Ascending aorta (tissue), 2 donors: ENCODE results near the gene FCRL3. TPM values are rescaled to one million over a fixed set of nuclear protein-coding genes. Genes with fewer than 3 reads are reported as not detected.

ENCODE experiments used
- DNase-seq, 2 donors: peaks; one replicate each; pipeline ENCODE4 v3.0.0-alpha.2; 2019; ENCODE audit warnings: low spot score in 2 of 2
- H3K27ac ChIP-seq, 2 donors: fragments of 200-600 bp; sonication (generic); one replicate each; pipeline ENCODE4 v1.5.1; 2016 to 2017; ENCODE audit warnings: mild to moderate bottlenecking in 1 of 2
- H3K27me3 ChIP-seq: fragments of 200-600 bp; sonication (generic); one replicate; pipeline ENCODE4 v1.5.1; 2017
- H3K36me3 ChIP-seq, 2 donors: fragments of 200-600 bp; sonication (generic); one replicate each; pipeline ENCODE4 v1.5.1; 2016
- H3K4me1 ChIP-seq, 2 donors: fragments of 200-600 bp; sonication (generic); one replicate each; pipeline ENCODE4 v1.5.1; 2016 to 2017; ENCODE audit warnings: mild to moderate bottlenecking in 1 of 2
- H3K4me3 ChIP-seq, 2 donors: fragments of 200-600 bp; sonication (generic); one replicate each; pipeline ENCODE4 v1.5.1; 2016 to 2017; ENCODE audit warnings: mild to moderate bottlenecking in 1 of 2
- H3K9me3 ChIP-seq, 2 donors: fragments of 200-600 bp; sonication (generic); one replicate each; pipeline ENCODE4 v1.5.1; 2016
- CTCF ChIP-seq, 3 experiments: fragments of 200-600 bp in 2 of 3; fragments of 450-650 bp in 1 of 3; sonication (generic) in 2 of 3; IDR thresholded peaks; one replicate each; pipeline ENCODE4 v1.5.1; 2016 to 2019; ENCODE audit warnings: antibody characterized with exemption in 3 of 3, mild to moderate bottlenecking in 1 of 3, moderate library complexity in 1 of 3
- intact Hi-C: fragments of 100-400 bp; cut with DNase I; formaldehyde crosslinking; loops from one replicate; pipeline ENCODE4 v1.15.1; 2023
- total RNA-seq: library from RNA; depleted of rRNA; stranded (reverse); fragments of >200 nt; gene quantifications from one replicate; pipeline ENCODE4 v1.1.0, GENCODE V29; 2016

Gene FCRL3
- total RNA-seq, 1 donor from 2014 or later: not detected

GRCh38 chr1:157652859-157653493 lies 47.6 kb downstream of the FCRL3 start:
- no peak for TF ChIP-seq CTCF (IDR thresholded peaks at IDR 0.05)
- DNase-seq: no peak

GRCh38 chr1:157648317-157648716 lies 52.3 kb downstream of the FCRL3 start:
- Histone ChIP-seq H3K4me3 (no peak overlapping the region), H3K4me1 (no peaks in the 10 kb centered on the region), H3K27me3 (no peaks in the 10 kb centered on the region), H3K27ac (no peak overlapping the region), H3K36me3 (no peaks in the 10 kb centered on the region), H3K9me3 (no peaks in the 10 kb centered on the region)
- intact Hi-C loops: no loop called here
- no peak for DNase-seq
- TF ChIP-seq CTCF (IDR thresholded peaks at IDR 0.05): no peak

More at GRCh38 chr1:157652859-157653493, 47.6 kb downstream of the FCRL3 start:
- intact Hi-C loops: no loop called here
- Histone ChIP-seq H3K4me1 (no peaks in the 10 kb centered on the region), H3K36me3 (no peaks in the 10 kb centered on the region), H3K9me3 (no peaks in the 10 kb centered on the region), H3K4me3 (no peak overlapping the region), H3K27ac (no peak overlapping the region), H3K27me3 (no peaks in the 10 kb centered on the region)

GRCh38 chr1:157646144-157646543 lies 54.4 kb downstream of the FCRL3 start:
- intact Hi-C loops: no loop called here
- no peak for TF ChIP-seq CTCF (IDR thresholded peaks at IDR 0.05)
- Histone ChIP-seq H3K27ac (no peak overlapping the region), H3K27me3 (no peaks in the 10 kb centered on the region), H3K36me3 (no peaks in the 10 kb centered on the region), H3K4me3 (no peak overlapping the region), H3K9me3 (no peaks in the 10 kb centered on the region), H3K4me1 (no peaks in the 10 kb centered on the region)
- no peak for DNase-seq

GRCh38 chr1:157641177-157641576 lies 59.4 kb downstream of the FCRL3 start:
- no peaks in the 10 kb centered on the region for H3K27me3 ChIP-seq
- no peak overlapping the region for H3K27ac ChIP-seq
- H3K4me1 ChIP-seq: no peaks in the 10 kb centered on the region
- intact Hi-C loops: no loop called here
- no peak overlapping the region for H3K4me3 ChIP-seq
- H3K36me3 ChIP-seq: no peaks in the 10 kb centered on the region
- DNase-seq: no peak
- TF ChIP-seq CTCF (IDR thresholded peaks at IDR 0.05): no peak
- no peaks in the 10 kb centered on the region for H3K9me3 ChIP-seq

- TF ChIP-seq CTCF (IDR thresholded peaks at IDR 0.05): no peak
- intact Hi-C loops: no loop called here
- H3K27me3 ChIP-seq: no peaks in the 10 kb centered on the region
- no peaks in the 10 kb centered on the region for H3K36me3 ChIP-seq
- H3K9me3 ChIP-seq: no peaks in the 10 kb centered on the region
- no peak for DNase-seq
- H3K4me1 ChIP-seq: no peaks in the 10 kb centered on the region
- H3K4me3 ChIP-seq: no peak overlapping the region
- H3K27ac ChIP-seq: no peak overlapping the region
Measured at GRCh38 chr1:157639800-157640199, 60.8 kb downstream of the FCRL3 start.

- H3K4me3 ChIP-seq: no peak overlapping the region
- no peak overlapping the region for H3K27ac ChIP-seq
- H3K36me3 ChIP-seq: no peaks in the 10 kb centered on the region
- no peaks in the 10 kb centered on the region for H3K9me3 ChIP-seq
- H3K4me1 ChIP-seq: no peaks in the 10 kb centered on the region
- no peaks in the 10 kb centered on the region for H3K27me3 ChIP-seq
- DNase-seq: no peak
- intact Hi-C loops: no loop called here
- TF ChIP-seq CTCF (IDR thresholded peaks at IDR 0.05): no peak
Measured at GRCh38 chr1:157628773-157629172, 71.8 kb downstream of the FCRL3 start.
